HG03342 (cell line): ENCODE measurements around the gene SPDYE16.
A peak's percentile ranks its signal among the peaks of the same experiment; 100 is the strongest.
"Not testable (repeated sequence)": the region's sequence is repeated elsewhere in the genome, so short reads cannot be mapped to it uniquely, and the experiment has no call there.

ENCODE experiments used
- ATAC-seq: cut with Tn5 transposase; IDR thresholded peaks from one replicate; pipeline ENCODE4 v1.9.1; 2021; ENCODE audit warnings: mild to moderate bottlenecking, moderate library complexity; ENCODE audit not compliant: unreplicated experiment

SPDYE16 gene

DNA sequence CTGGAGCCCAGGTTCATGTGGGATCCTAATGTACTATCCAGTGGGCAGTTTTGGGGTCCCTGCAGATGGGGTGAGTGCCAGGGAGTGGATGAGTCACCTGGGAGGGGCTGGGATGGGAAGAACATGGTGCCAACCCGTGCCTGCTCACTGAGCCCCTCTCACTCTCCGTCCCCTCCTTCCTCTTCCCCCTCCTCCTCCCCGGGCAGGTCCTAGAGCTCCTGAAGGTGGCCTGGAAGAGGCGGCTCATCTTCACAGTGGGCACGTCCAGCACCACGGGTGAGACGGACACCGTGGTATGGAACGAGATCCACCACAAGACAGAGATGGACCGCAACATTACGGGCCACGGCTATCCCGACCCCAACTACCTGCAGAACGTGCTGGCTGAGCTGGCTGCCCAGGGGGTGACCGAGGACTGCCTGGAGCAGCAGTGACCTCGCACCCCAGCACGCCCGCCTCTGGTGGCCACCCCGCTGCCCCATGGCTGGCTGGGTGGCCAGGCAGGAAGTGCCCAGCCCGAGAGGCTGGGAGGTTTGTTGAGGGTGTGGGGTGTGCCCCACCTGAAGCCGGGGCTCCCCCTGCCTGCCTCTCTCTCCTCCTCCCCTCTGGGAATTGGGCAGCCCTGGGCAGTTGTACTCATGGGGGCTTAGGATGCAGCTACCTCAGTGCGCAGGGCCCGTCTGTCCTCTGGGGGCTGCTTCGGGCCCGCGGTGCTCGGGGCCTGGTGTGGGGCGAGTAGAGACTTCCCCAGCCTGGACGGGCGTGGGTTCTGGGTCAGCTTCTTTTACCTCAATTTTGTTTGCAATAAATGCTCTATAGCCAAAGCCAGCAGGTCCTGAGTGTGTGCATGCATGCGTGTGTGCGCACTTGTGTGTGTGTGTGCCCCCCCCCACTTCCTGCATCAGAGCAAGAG lies 37.7 kb downstream of the SPDYE16 start:
- no peak for ATAC-seq

DNA sequence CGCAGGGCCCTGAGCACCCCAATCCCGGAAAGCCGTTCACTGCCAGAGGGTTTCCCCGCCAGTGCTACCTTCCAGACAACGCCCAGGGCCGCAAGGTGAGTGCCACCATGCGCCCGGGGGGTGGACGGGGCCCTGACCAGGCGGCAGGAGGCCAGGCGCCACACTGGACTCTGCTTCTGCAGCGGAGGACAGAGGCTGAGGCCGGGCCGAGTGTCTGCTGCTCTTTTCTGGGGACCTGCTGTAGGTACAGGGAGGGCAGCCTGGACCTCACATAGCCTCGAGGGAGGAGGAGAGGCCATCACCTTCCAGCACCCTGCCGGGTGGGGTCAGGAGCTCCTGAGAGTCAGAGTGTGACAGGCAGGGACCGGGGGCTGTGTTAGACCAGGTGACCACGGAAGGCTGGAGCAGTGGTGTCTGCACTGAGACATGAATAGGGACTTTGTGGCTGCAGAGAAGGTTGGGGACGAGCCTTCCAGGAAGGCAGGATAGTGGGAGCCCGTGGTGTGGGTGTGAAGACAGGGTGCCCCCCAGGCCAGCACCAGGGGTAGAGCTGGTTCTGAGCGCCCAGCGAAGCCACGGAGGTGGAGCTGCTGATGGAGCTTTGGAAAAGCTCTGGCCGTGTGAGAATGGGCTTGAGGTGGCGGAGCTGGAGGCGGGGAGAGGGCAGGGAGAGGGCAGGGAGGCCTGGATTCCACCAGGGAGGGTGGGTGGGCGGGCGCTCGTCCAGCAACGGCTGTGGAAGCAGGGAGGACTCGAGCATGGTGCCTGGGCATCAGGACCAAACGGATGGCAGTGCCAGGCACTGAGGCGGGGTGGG lies 38.5 kb downstream of the SPDYE16 start:
- not testable (repeated sequence) for ATAC-seq

DNA sequence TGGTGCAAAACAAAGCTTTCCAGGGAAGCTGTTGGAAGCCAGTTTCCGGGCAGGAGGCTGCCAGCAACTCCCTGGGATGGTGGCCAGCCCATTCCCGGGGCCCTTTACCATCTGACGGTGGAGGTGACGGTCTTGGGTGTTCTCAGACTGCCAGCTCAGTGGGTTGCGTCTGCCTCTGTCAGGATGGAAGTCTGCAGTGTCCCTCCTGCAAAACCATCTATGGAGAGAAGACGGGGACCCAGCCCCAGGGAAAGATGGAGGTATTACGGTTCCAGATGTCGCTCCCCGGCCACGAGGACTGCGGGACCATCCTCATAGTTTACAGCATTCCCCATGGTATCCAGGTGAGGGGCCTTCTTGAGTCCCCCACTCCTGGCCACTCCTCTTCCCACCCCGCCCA lies 39.9 kb downstream of the SPDYE16 start:
- ATAC-seq: not testable (repeated sequence)

DNA sequence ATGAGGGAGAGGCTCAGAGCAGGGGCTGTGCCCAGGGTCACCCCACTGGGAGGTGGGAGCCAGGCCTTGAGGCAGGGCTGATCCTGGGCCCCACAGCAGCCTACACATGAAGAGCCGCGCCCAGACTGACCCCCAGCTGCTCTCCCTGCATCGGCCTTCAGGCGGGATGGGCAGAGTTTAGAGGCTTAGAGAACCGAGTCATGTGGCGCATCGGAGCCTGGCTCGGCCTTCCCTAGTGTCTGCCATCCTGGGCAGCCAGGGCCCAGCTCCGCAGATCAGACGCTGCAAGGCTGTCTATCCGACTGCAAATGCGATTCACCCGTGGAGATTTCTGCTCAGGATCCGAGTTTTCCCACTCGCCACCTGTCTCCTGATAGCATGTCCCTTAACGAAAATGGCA lies 40.3 kb downstream of the SPDYE16 start:
- ATAC-seq: not testable (repeated sequence)

DNA sequence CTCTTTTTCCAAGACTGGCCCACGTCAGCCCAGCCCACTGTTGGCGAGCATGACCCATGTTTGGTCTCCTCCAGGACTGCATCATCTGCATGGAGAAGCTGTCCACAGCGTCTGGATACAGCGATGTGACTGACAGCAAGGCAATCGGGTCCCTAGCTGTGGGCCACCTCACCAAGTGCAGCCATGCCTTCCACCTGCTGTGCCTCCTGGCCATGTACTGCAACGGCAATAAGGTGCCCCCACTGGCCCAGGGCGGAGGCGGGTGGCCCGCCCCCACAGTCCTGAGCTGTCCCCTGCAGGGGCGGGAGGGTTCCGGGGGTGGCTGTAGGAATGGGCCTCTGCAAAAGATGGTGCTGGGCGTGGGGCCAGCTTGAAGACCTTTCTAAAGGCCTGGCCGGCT lies 40.9 kb downstream of the SPDYE16 start:
- not testable (repeated sequence) for ATAC-seq

DNA sequence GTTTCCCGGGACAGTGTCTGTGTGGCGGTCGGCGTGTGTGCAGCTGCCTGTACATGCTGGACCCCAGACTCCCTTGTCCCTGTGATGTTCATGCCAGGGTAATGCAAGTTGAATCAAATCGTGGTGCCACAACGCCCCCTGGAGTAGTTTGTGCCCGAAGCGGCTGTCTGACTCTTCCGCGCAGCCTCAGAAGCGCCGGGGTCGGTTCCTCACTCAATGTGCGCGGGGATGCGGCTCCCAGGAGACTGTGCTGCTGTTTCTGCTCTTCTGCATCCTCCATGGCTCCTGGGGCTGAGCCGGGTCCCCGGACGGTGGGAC lies 43.2 kb downstream of the SPDYE16 start:
- ATAC-seq: not testable (repeated sequence)

DNA sequence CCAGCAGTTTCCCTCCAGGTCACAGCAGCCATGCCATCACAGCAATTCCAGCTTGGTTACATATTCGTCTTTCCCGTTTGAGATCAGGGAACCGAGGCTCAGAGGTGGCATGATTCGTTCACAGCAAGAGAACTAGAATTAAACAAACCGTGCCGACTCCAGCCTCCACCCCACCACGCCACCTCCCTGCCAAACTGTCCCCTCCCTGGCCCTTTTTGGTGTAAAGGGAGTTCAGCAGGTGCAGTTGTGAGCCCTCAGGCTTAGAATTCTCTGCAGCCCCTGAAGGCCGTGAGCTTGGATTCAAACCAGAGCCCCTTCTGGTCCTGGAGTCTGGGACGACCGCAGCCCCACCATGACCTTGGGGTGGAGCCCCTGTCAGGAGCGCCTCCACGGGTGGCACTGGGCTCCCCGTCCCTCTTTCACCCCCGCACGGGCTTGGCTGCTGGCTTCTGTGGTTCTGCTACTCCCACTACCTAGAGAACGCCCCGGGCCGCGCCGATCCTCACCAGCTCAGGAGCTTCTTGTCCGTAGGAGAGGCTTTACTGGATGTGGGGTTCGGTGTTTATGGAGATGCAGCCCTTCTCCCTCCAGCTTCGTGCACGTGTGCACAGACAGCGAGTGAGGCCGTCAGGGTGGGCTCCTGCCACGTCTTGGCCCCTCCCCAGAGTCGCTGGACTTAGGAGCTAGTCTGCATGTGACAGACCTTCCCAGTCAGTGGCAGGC lies 43.7 kb downstream of the SPDYE16 start:
- not testable (repeated sequence) for ATAC-seq

DNA sequence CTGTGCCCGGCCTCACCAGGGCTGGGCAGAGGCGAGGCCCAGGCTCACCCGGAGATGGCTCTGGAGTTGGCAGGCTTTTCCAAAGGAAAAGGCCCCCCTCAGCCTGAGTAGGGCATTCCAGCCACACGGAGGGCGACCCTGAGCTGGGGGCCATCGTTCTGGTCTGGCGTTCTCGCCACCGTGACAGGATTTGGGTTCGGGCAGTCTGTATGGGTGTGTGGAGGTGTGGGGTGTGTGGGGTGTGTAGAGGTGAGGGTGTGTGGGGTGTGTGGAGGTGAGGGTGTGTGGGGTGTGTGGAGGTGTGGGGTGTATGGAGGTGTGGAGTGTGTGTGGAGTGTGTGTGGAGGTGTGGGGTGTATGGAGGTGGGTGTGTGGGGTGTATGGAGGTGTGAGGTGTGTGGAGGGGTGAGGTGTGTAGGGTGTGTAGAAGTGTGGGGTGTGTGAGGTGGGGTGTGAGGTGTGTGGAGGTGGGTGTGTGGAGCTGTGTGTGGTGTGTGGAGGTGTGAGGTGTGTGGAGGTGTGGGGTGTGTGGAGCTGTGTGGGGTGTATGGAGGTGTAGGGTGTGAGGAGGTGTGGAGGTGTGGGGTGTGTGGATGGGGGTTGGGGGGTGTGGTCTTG lies 44.4 kb downstream of the SPDYE16 start:
- ATAC-seq: not testable (repeated sequence)

DNA sequence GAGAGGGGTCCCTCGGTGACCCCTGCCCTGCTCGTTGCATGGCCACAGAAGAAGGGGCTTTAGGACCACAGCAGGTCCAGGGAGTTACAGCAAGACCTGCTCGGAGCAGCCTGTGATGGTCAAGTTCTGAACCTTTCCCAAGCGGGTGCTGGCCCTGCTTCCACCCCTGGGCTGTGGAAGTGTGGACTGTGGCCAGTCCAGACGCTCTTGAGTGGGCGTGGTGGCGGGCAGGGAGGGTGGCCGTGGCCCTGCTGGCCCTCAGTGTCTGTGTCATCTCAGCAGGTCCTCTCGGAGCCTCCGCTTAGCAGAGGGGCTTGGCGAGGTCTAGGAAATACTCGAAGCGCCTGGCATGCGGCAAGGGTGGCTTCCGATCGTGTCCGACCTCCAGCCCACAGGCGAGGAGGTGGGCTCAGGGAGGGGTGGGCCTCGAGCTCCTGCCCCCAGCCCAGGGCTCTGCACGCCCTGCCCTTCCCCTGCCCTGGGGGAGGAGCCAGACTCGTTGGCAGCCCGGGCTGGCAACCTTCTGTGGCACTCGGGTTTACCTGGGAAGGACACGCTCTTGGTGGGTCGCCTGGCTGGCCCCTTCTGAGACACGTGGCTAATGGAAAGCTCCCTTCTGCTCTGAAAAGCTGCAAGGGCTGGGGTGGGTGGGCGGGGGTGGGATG lies 45.0 kb downstream of the SPDYE16 start:
- not testable (repeated sequence) for ATAC-seq

DNA sequence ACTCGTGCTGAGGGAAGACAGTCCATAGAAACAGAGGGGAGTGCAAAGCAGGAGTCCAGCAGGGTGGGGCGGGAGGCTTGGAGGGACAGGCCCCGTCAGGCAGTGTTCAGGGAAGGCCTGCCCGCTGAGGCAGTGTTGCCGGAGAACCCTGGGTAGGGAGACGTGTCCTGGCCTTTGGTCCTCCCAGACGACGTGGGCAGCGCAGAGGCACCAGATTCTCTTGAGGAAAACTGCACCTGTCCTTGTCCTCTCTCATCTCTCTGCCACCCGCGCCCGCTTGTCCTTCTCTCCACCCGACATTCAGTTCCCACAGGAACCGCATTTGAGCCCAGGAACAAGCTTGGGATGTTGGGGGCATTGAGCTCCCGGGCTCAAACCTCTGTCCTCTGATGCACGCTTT lies 47.4 kb downstream of the SPDYE16 start:
- not testable (repeated sequence) for ATAC-seq

DNA sequence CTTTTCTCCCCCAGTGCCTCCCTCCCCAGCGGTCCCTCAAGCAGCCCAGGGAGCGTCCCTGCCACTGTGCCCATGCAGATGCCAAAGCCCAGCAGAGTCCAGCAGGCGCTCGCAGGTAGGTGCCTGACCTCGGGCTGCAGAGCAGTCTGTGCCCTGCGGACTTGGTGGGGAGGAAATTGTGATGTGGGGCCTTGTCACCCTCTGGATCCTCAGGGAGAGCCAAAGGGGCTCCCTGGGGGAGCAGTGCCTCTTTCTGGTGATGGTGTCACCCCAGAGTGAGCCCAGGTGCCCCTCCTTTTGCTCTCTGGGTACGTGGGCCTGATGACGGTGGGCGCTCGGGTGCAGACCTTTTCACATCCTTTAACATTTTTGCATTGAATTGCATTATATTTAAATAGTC lies 51.0 kb downstream of the SPDYE16 start:
- ATAC-seq: not testable (repeated sequence)

DNA sequence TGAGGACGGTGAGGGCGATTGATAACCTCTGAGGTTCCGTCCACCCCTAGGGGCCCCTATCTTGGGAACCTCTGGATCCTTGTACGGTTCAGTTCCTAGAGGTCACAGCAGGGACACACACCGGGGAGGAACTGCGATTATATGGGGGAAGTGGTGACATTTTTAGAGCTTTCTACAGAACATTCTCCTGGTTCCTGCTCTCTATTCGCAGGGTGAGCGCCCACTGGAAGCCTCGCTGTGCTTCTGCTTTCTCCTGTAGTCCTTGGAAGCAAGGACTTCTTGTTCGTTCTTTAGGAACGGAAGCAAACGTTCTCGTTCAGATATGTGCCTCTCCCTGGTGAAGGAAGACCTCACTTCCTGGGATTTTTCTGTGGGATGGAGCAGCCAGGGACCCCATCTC lies 55.1 kb downstream of the SPDYE16 start:
- not testable (repeated sequence) for ATAC-seq

DNA sequence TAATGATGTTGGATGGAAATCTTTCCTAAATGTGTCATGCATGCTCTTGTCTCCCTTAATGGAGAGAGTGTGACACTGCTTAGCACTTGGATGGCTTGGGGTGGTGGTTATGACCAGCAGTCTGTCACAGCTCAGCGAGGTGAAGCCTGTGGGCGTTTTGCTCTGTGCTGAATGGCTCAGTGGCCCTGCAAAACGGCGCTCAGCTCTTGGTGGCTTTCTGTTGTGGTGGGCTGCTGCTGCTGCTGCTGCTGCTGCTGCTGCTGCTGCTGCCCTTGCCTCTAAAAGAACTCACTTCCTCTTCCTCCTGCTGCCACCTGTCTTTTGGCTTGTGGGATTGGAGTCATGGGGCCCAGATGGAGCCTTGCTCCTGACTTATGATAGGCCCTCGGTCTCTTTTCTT lies 56.5 kb downstream of the SPDYE16 start:
- peak; percentile 98 for ATAC-seq

DNA sequence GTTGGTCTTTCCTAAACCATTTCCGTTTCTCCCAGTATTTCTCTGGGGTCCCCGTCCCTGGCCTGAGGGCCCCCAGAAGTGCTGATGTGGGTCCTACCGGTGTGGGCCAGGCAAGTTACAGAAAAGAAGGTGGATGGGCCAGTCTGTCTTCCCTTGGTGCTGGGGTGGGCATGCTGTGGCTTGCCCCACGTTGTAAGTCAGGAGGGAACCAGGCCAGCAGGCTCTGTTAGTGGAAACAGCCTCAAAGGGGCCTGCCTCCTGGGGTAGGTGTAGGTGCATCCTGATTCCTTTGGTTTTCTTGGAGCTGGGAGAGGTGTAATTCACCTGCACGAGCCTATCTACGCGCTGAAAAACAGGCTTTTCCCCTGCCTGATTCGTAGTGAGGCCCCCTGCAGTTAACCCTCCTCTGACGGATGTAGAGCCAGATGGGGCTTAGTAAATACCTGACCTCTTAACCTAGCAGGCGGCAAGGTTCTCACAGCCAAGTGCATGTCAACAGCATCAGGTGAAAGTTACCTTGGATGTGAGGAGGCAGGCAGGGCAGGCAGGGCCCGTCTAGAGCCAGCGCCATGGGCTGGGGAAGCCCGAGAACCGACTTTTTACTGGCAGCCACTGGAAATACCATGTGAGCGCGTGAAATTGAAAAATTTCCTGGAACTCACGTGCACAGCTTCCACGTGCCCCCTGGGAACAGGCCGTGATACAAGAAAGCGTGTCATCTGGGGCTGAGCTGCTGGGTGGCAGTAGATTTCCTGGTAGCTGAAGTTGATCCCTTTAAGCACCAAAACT lies 57.1 kb downstream of the SPDYE16 start:
- ATAC-seq: peak; percentile 5

DNA sequence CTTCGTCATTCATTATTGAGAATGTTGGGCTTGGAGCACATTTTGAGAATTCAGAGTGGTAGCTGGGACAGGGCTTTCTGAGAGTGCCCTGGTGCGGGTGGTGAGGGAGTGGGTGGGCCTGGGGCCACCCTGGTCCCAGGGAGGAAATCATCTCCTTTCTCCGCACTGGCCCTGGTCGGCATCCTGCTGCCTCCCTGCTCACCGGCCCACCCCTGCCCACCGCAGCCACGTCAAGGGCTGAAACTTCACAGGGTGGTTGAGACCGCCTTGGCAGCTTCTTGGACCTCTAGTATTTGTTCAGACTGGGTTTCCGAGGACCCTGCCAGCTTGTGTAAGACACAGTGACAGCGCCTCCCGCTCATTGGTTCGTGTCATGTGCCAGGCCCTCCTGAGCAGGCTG lies 58.6 kb downstream of the SPDYE16 start:
- ATAC-seq: not testable (repeated sequence)

DNA sequence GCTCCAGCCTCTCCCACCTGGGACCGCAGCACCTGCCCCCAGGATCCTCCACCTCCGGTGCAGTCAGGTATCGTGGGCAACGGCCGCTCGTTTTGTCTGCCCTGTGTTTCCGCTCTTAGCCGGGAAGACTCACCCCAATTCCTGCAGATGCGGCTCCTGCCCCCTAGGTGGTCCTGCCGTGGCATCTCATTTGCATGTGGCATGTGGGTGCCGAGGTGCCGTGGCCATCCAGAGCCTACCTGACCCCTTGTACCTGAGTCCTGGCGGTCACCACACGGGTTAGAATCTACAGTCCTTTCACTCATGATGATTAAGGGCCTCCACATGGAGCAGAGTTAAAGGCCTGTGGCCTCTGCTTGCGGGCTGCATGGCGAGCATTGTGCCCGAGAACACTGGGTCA lies 60.0 kb downstream of the SPDYE16 start:
- ATAC-seq: not testable (repeated sequence)

DNA sequence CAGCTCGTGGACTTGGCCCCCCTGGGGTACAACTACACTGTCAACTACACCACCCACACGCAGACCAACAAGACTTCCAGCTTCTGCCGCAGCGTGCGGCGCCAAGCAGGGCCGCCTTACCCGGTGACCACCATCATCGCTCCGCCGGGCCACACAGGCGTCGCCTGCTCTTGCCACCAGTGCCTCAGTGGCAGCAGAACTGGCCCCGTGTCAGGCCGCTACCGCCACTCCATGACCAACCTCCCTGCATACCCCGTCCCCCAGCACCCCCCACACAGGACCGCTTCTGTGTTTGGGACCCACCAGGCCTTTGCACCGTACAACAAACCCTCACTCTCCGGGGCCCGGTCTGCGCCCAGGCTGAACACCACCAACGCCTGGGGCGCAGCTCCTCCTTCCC lies 60.4 kb downstream of the SPDYE16 start:
- not testable (repeated sequence) for ATAC-seq
